ENCODE measurements around the gene GJA4.

DNA sequence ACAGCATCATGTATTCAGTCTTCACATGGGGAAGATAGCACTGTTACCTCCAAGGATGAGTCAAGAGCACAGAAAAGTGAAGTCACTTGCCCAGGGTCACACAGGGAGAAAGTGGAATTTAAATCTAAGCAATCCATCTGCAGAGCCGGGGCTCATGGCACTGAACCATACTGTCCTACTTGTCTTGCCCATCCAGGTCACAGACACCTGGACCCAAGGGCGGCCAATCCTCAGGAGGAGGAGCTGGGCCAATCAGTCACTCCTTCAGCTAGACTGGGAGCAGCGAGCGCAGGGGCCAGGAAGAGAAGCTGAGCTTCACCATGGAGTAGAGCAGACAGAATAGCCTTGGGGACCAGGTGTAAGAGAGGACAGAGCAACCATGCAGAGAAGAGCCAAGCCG lies 47.1 kb upstream of the GJA4 start:
- TF ChIP-seq EZH2 (IDR thresholded peaks at IDR 0.05; ENCODE audit: borderline replicate concordance, low read depth, low read length, poor library complexity, severe bottlenecking): no peak
- TF ChIP-seq, protein P1, sequence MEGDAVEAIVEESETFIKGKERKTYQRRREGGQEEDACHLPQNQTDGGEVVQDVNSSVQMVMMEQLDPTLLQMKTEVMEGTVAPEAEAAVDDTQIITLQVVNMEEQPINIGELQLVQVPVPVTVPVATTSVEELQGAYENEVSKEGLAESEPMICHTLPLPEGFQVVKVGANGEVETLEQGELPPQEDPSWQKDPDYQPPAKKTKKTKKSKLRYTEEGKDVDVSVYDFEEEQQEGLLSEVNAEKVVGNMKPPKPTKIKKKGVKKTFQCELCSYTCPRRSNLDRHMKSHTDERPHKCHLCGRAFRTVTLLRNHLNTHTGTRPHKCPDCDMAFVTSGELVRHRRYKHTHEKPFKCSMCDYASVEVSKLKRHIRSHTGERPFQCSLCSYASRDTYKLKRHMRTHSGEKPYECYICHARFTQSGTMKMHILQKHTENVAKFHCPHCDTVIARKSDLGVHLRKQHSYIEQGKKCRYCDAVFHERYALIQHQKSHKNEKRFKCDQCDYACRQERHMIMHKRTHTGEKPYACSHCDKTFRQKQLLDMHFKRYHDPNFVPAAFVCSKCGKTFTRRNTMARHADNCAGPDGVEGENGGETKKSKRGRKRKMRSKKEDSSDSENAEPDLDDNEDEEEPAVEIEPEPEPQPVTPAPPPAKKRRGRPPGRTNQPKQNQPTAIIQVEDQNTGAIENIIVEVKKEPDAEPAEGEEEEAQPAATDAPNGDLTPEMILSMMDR (conservative IDR thresholded peaks at IDR 0.05; ENCODE audit: low read depth, low read length): no peak

All from A673 (cell line).